Measurements from ENCODE around the gene AQP6.

Gene AQP6

DNA sequence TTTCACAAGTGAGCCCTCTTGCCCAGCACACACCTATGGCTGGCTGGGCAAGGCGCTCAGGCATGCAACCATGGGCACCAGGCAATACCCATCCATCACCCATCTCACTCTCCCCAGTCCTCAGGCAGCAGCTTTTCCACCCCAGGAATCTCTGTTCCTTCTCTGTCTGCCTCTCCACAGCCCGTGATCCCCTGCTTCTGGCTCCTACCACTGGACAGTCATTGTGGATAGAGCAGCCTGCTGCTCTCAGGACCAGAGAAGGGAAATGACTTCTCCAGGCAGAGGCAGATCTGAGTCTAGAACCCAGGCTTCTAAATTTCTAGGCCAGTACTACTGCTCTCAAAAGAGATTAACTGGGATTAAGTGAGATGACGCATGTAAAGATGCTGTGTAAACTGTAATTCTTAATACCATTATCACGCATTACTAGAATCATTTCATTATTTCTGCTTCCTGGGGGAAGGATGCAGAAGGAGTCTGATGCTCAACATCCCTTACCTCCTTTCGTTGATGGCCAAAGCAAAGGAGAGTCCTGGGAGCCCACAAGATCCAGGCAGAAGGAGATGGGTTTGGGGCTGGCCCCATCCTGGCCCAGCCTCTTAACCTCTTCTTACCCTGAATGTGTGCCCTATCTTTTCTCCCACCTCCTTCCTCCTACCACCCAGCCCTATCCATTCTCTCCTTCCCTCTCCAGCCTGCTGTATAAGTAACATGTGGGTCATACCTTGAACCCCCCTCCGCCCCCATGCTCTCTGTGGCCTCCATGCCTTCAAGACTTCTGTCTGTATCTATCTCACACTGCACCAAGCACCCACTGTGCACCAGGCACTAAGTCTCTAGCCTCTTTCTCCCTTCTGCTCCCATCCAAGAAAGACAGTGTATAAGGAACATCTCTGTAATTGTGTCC is 15.8 kb upstream of the AQP6 start:
- TF ChIP-seq, protein P1, sequence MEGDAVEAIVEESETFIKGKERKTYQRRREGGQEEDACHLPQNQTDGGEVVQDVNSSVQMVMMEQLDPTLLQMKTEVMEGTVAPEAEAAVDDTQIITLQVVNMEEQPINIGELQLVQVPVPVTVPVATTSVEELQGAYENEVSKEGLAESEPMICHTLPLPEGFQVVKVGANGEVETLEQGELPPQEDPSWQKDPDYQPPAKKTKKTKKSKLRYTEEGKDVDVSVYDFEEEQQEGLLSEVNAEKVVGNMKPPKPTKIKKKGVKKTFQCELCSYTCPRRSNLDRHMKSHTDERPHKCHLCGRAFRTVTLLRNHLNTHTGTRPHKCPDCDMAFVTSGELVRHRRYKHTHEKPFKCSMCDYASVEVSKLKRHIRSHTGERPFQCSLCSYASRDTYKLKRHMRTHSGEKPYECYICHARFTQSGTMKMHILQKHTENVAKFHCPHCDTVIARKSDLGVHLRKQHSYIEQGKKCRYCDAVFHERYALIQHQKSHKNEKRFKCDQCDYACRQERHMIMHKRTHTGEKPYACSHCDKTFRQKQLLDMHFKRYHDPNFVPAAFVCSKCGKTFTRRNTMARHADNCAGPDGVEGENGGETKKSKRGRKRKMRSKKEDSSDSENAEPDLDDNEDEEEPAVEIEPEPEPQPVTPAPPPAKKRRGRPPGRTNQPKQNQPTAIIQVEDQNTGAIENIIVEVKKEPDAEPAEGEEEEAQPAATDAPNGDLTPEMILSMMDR (IDR thresholded peaks at IDR 0.05; ENCODE audit: low read depth, low read length) = no peak
- Histone ChIP-seq H3K36me3 (no peaks in the 10 kb centered on the region), H3K27ac (no peak overlapping the region), H3K27me3 (ENCODE audit: insufficient read depth, low read depth, severe bottlenecking) (no peaks in the 10 kb centered on the region), H3K4me3 (ENCODE audit: low read depth, low read length) (no peak overlapping the region), H3K9me3 (ENCODE audit: severe bottlenecking) (no peaks in the 10 kb centered on the region)
- no peak for DNase-seq

DNA sequence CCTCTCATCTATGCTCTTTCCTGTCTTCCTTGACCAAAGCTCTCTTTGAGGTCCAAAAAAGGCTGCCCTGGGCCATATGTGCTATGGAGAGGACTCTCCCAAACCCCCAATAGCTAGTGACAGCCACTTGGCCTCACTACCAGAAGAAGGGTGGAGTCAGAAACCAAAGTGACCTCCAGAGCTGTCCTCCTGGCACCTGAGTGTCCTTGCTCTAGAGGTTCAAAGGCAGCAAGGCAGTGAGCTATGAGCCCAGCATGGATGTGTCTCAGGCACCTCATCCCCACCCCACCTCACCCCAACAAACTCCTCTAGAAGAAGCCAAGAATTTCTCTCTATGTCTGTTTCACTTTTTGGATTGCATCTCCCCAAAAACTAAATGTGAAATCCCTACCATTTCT is 15.2 kb upstream of the AQP6 start:
- no peaks in the 10 kb centered on the region for H3K9me3 ChIP-seq (ENCODE audit: severe bottlenecking)
- H3K36me3 ChIP-seq = no peaks in the 10 kb centered on the region
- TF ChIP-seq, protein P1 (IDR thresholded peaks at IDR 0.05; ENCODE audit: low read depth, low read length) = no peak
- DNase-seq = no peak
- H3K27ac ChIP-seq = no peak overlapping the region
- H3K27me3 ChIP-seq (ENCODE audit: insufficient read depth, low read depth, severe bottlenecking) = no peaks in the 10 kb centered on the region
- no peak overlapping the region for H3K4me3 ChIP-seq (ENCODE audit: low read depth, low read length)

DNA sequence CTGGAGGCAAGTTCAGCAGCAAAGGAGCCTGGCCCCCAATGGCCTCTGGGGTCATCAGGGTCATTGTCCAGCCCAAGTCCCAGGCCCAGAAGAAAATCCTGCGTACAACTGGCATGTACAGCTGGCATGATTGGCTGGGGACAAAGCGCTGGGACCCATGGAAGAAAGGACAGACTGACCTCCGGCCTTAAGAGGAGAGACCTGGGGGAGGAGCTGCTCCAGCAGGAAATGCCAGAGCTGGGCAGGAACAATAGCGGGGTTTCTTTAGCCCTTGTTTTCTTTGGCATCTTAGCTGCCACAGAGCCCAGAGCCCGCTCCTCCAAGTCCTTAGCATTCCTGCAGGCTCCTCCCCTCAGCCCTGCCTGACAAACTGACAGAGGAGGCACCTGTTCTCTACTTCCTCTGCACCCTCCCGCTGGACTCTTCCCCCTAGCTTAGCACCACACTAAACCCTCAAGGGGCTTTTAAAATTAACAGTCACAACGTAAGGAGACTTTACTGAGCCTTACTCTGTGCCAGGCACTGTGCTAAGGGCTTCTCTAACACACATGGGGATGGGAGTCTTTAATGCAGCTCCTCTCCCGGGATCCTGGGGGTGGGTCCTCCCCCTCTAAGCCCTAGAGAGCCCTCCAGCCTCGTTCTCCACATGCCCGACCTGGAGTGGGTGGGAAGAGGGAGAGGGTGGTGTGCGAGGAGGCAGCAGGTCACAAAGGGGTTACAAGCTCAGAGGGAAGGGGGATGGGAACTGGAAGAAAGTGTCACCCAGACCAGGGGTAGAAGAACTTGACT is 12.9 kb upstream of the AQP6 start:
- Histone ChIP-seq H3K9me3 (ENCODE audit: severe bottlenecking) (no peaks in the 10 kb centered on the region), H3K4me3 (ENCODE audit: low read depth, low read length) (no peak overlapping the region), H3K27me3 (ENCODE audit: insufficient read depth, low read depth, severe bottlenecking) (no peaks in the 10 kb centered on the region), H3K36me3 (no peaks in the 10 kb centered on the region), H3K27ac (no peak overlapping the region)
- no peak for DNase-seq
- TF ChIP-seq, protein P1 (IDR thresholded peaks at IDR 0.05; ENCODE audit: low read depth, low read length) = no peak

DNA sequence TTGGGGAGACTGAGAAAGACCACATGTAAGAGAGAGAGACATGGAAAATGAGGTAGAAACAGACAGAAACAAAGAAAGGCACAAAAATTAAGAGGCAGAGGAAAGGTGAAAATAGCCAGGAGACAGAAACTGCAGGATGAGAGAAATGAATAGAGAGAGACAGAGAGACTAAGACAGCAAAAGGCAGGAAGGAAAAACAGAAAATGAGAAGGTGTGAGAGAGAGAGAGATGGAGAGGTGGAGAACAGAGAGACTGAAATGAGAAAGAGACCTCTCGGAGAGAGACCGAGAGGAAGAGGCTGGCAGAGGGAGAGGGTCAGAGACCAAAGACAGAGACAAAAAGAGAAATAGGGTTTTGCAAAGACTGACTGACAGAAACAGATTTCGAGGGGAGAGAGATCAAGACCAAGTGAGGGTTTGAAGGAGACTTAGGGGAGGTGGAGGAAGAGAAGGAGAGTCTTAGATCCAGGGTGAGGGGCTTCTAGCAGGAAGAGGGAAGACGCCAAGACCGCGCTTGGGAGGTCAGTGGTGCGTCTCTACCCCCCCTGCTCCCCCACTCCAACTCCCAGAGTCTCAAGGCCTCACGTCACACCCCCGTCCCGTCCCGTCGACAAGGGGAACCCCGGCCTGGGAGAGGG is 12.2 kb upstream of the AQP6 start:
- H3K27ac ChIP-seq = no peak overlapping the region
- TF ChIP-seq, protein P1 (IDR thresholded peaks at IDR 0.05; ENCODE audit: low read depth, low read length) = no peak
- no peak for DNase-seq
- no peak overlapping the region for H3K4me3 ChIP-seq (ENCODE audit: low read depth, low read length)
- H3K9me3 ChIP-seq (ENCODE audit: severe bottlenecking) = no peaks in the 10 kb centered on the region
- no peaks in the 10 kb centered on the region for H3K27me3 ChIP-seq (ENCODE audit: insufficient read depth, low read depth, severe bottlenecking)
- H3K36me3 ChIP-seq = no peaks in the 10 kb centered on the region

DNA sequence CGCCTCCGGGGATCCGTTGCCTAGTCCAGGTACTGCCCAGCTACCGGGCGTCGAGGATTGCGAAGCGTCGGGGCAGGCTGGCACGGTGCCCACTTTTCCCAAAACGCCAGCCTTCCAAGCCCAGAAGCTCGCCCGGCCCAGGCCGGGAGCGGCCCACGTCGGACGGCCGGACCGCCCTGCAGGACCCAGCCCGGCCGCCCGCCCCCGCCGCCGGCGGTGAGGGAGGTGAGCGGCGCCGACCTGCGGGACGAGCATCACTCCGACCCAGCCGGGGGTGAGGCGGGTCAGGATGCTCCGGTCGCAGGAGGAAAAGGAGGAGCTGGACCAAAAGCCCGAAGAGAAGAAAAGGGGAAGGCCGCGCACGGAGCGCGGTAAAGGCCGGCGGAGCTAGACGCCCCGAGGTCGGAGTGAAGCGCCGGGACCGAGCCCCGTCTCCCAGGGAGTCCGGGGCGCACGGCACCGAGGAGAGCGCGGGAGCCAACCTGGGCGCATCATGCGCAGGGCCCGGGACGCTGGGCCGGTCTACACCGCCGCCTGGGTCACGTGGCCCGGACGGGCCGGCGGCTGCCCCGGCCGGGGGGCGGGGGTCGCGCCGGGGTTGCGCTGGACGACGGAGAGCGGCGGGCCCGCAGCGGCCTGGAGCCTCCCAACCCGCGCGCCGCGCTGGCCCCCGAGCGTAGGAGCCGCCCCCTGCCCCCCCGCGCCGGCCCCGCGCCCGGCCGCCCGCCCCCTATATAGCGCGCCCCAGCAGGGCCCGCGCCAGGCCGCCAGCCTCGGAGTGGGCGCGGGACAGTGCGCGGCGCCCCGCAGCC is 11.4 kb upstream of the AQP6 start, which contains the start of gene AQP5:
TSS of gene AQP5 (plus strand) at position 762 of the 812 bp plus-strand sequence. CDS start 146 bp downstream, outside the sequence.
- Histone ChIP-seq H3K4me3 (ENCODE audit: low read depth, low read length) (no peak within 1 kb of the TSS), H3K27me3 (ENCODE audit: insufficient read depth, low read depth, severe bottlenecking) (no peaks in the 10 kb centered on the region)
- TF ChIP-seq, protein P1 (IDR thresholded peaks at IDR 0.05; ENCODE audit: low read depth, low read length) = no peak

More for the DNA sequence above, 11.4 kb upstream of the AQP6 start, which contains the start of gene AQP5:
- Histone ChIP-seq H3K36me3 (no peaks in the 10 kb centered on the region), H3K27ac (no peak within 1 kb of the TSS), H3K9me3 (ENCODE audit: severe bottlenecking) (no peaks in the 10 kb centered on the region)
- no peak for DNase-seq

All from WERI-Rb-1 (cell line).